Heart left ventricle (tissue), 13 donors: Measurements from ENCODE around the gene KCNMB2.

ENCODE experiments used
- CTCF ChIP-seq, 12 donors: fragments of 200-600 bp; sonication (generic) in 4 of 12; IDR thresholded peaks; one replicate each; pipeline versions ENCODE4 v1.5.0 to v1.8.0; 2018 to 2022; ENCODE audit warnings: antibody characterized with exemption in 12 of 12, mild to moderate bottlenecking in 5 of 12
- POLR2A ChIP-seq, 2 donors: fragments of 450-650 bp; IDR thresholded peaks; one replicate each; pipeline ENCODE4 v1.6.1; 2017; ENCODE audit warnings: antibody characterized with exemption in 2 of 2, mild to moderate bottlenecking in 2 of 2, moderate library complexity in 2 of 2
- donor health status: ischemic (EF 13 %, LVEDD 7.1; RV severe dilation, severe dysfunction).
- donor health status: DM: no; HTN: yes; CAD: no.
- donor health status: DM: no; HTN: no; CAD: no.
- donor health status: ischemic (EF 25% LVEDD 6.9; RV normal size, moderate dysfunction).
- donor health status: ischemic (EF 25% LVEDD 5.7; RV mildly dilated, moderate dysfunction).
- donor health status: ischemic (EF 35%, LVEDD 5.7; RV mildly dilated, moderate dysfunction).
- donor health status: nonischemic (EF 11% LVEDD 7.7; RV severe dilation, severe dysfunction).
- donor health status: DM: yes; HTN: yes; CAD: no.
- donor health status: PGD.
- donor health status: ischemic (EF 29% LVEDD 5.4; RV normal size, mild dysfunction).
- donor health status: nonischemic (EF 23%, LVEDD 6.1; RV moderate dilation, normal function).

- TF ChIP-seq CTCF (IDR thresholded peaks at IDR 0.05) (no peak), POLR2A (IDR thresholded peaks at IDR 0.05) (no peak)
These were observed 270.4 kb downstream of the KCNMB2 start for GRCh38 chr3:178806651-178807050.
